Stimulated activated CD4-positive, alpha-beta T cell treated with anti-CD3 and anti-CD28 coated beads, Interleukin-2, amount 100 ng/mL, for 24 hours (primary cell): Measurements from ENCODE around the gene CFAP46.

Experiments used
- DNase-seq, 2 donors: peaks; one replicate each; pipeline ENCODE4 v3.0.0-alpha.2; 2020

Gene CFAP46

DNA sequence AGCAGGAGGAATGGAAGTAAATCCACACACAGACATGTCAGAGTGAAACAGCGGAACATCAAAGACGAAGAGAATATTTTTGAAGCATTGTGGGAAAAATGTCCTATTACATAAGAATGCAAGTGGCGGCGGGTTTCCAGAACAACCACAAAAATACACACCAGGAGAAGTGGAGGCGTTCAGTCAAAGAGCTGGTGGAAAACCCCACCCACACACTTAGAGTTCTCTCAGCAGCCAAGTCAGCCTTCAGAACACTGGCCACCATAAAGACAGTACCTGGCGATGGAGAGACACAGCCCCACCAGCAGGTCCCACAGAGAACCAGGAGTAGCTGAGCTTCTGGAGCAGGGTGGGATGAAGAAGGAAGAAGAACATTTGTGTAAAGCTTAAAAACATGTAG, 180.1 kb downstream of the CFAP46 start:
- DNase-seq = no peak

DNA sequence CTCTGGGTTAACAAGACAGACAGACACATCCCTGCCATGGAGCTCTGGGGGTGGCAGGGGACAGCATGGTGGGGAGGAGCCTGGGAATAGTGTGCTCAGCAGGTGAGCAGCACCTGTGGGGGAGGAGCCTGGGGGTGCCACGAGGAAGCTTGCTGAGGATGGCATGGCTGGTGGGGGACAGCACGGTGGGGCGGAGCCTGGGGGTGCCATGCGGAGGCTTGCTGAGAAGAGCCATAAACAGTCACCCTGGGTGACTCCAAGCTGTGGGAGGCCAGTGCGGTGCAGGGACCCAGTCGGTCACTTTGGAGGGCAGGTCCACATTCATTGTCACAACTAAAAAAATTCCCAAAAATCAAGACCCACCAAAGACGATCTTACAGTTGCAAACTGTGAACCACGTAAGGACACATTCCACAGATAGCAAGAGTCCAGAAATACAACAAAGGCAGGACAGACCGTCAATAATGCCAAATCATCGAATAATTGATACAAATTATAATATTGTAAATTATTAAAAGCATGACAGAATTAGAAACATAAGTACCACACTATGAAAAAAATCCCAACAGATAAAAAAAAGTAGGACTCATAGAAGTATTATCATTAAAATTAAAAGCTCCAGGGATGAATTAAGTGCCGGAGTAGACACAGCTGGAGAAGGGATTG, 180.8 kb downstream of the CFAP46 start:
- no peak for DNase-seq

DNA sequence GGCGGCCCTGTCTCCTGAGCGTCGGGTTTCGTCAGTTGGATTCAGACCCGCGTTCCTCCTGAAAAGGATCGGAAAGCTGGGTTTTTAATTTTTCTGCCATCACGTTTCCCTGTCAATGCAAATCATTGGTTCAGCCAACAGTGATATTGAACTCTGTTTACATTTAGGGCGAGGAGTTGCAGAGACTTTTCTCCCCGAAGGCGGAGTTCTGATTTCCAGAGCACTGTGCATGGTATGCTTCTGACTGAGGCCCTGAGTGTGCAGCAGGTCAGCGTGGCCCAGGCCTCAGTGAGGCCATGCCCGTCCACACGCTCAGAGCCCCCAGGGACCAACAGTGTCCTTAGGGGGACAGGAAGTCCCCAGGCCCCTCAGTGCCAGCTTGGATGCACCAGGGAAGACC, 183.5 kb downstream of the CFAP46 start:
- no peak for DNase-seq
